Neural cell (in vitro differentiated cells): Measurements from ENCODE around the gene BANP. TPM values are rescaled to one million over a fixed set of nuclear protein-coding genes. Genes with fewer than 3 reads are reported as not detected.
A peak's percentile ranks its signal among the peaks of the same experiment; 100 is the strongest.
"Not testable (repeated sequence)": the region's sequence is repeated elsewhere in the genome, so short reads cannot be mapped to it uniquely, and the experiment has no call there.

ENCODE experiments used
- H2AFZ ChIP-seq: fragments of 200-600, 300-800 bp; sonication (generic), shearing (Covaris generic); 2 replicates; pipeline ENCODE4 v1.6.0; 2014; ENCODE audit warnings: low read depth, mild to moderate bottlenecking, antibody characterized with exemption, low read length, moderate library complexity
- H3F3A ChIP-seq: fragments of 200-600 bp; shearing (Covaris generic); 2 replicates; pipeline ENCODE4 v1.6.1; 2016; ENCODE audit warnings: mild to moderate bottlenecking, moderate library complexity, mixed read lengths, antibody characterized with exemption, low read length; ENCODE audit not compliant: insufficient read depth, poor library complexity, severe bottlenecking
- H3K27ac ChIP-seq: fragments of 200-600, 300-800 bp; sonication (generic), shearing (Covaris generic); 2 replicates; pipeline ENCODE4 v1.5.1; 2014; ENCODE audit warnings: mild to moderate bottlenecking, low read length, moderate library complexity
- H3K27me3 ChIP-seq: fragments of 300-800, 200-600 bp; sonication (generic), shearing (Covaris generic); 2 replicates; pipeline ENCODE4 v1.6.0; 2014; ENCODE audit warnings: mild to moderate bottlenecking, low read depth, low read length, moderate library complexity; ENCODE audit not compliant: insufficient read depth
- H3K36me3 ChIP-seq: fragments of 300-800, 200-600 bp; sonication (generic), shearing (Covaris generic); 2 replicates; pipeline ENCODE4 v1.5.1; 2014; ENCODE audit warnings: mild to moderate bottlenecking, antibody characterized with exemption, low read length, moderate library complexity; ENCODE audit not compliant: insufficient read depth
- H3K4me2 ChIP-seq: fragments of 300-800, 200-600 bp; sonication (generic), shearing (Covaris generic); 2 replicates; pipeline ENCODE4 v1.6.0; 2014; ENCODE audit warnings: mild to moderate bottlenecking, low read length
- H3K4me3 ChIP-seq: fragments of 300-800, 200-600 bp; sonication (generic), shearing (Covaris generic); 2 replicates; pipeline ENCODE4 v1.5.1; 2014; ENCODE audit warnings: mild to moderate bottlenecking, low read length, moderate library complexity
- H3K79me2 ChIP-seq: fragments of 200-600 bp; shearing (Covaris generic); replicated peaks from 2 replicates; pipeline ENCODE4 v1.6.0; 2014; ENCODE audit warnings: mild to moderate bottlenecking, low read length, moderate library complexity; ENCODE audit not compliant: insufficient read depth
- H3K9ac ChIP-seq: fragments of 300-800, 200-600 bp; sonication (generic), shearing (Covaris generic); 2 replicates; pipeline ENCODE4 v1.6.1; 2016; ENCODE audit warnings: mild to moderate bottlenecking, low read length, mixed read lengths
- H3K9me2 ChIP-seq: fragments of 200-600 bp; shearing (Covaris generic); 2 replicates; pipeline ENCODE4 v1.6.1; 2016; ENCODE audit warnings: mild to moderate bottlenecking, low read length, mixed read lengths; ENCODE audit not compliant: insufficient read depth
- H3K9me3 ChIP-seq: fragments of 200-600, 300-800 bp; sonication (generic), shearing (Covaris generic); 2 replicates; pipeline ENCODE4 v1.6.1; 2016; ENCODE audit warnings: mild to moderate bottlenecking, mixed run types, low read length, moderate library complexity, mixed read lengths
- H4K20me1 ChIP-seq: fragments of 200-600 bp; shearing (Covaris generic); 2 replicates; pipeline ENCODE4 v1.6.1; 2016; ENCODE audit warnings: mild to moderate bottlenecking, mixed run types; ENCODE audit not compliant: insufficient read depth
- EP300 ChIP-seq: fragments of 450-650 bp; conservative IDR thresholded peaks from 2 replicates; pipeline ENCODE4 v1.6.1; 2014; ENCODE audit warnings: antibody characterized with exemption, mild to moderate bottlenecking, moderate library complexity; ENCODE audit not compliant: poor library complexity, severe bottlenecking
- MXI1 ChIP-seq: fragments of 450-650 bp; conservative IDR thresholded peaks from 2 replicates; pipeline ENCODE4 v1.6.1; 2014; ENCODE audit warnings: antibody characterized with exemption, mild to moderate bottlenecking; ENCODE audit not compliant: poor library complexity, severe bottlenecking
- POLR2AphosphoS5 ChIP-seq: IDR thresholded peaks from 2 replicates; pipeline ENCODE4 v1.6.1; 2012
- RAD21 ChIP-seq: fragments of 450-650 bp; conservative IDR thresholded peaks from 2 replicates; pipeline ENCODE4 v1.6.1; 2014; ENCODE audit warnings: antibody characterized with exemption, mild to moderate bottlenecking, moderate library complexity
- SMC3 ChIP-seq: fragments of 450-650 bp; conservative IDR thresholded peaks from 2 replicates; pipeline ENCODE4 v1.6.1; 2014; ENCODE audit warnings: antibody characterized with exemption, mild to moderate bottlenecking, moderate library complexity; ENCODE audit not compliant: poor library complexity
- TAF1 ChIP-seq: IDR thresholded peaks from 2 replicates; pipeline ENCODE4 v1.6.1; 2012; ENCODE audit warnings: low read depth
- polyA minus RNA-seq: library from RNA; depleted of rRNA, polyadenylated mRNA; stranded (reverse); fragments of >200 nt; gene quantifications from 2 replicates; pipeline ENCODE4 v1.2.3, GENCODE V29; 2014
- polyA plus RNA-seq: library from polyadenylated mRNA; depleted of rRNA; stranded (reverse); fragments of >200 nt; gene quantifications from 2 replicates; pipeline ENCODE4 v1.2.3, GENCODE V29; 2014
- TF ChIP-seq, protein P1 (sequence below): IDR thresholded peaks from 2 replicates; pipeline ENCODE4 v1.6.1; 2012; ENCODE audit warnings: borderline replicate concordance
- TF ChIP-seq, protein P2 (sequence below): fragments of 450-650 bp; IDR thresholded peaks from 2 replicates; pipeline ENCODE4 v1.5.1; 2014; ENCODE audit warnings: antibody characterized with exemption, mild to moderate bottlenecking, moderate library complexity; ENCODE audit not compliant: poor library complexity, severe bottlenecking

BANP gene, protein sequence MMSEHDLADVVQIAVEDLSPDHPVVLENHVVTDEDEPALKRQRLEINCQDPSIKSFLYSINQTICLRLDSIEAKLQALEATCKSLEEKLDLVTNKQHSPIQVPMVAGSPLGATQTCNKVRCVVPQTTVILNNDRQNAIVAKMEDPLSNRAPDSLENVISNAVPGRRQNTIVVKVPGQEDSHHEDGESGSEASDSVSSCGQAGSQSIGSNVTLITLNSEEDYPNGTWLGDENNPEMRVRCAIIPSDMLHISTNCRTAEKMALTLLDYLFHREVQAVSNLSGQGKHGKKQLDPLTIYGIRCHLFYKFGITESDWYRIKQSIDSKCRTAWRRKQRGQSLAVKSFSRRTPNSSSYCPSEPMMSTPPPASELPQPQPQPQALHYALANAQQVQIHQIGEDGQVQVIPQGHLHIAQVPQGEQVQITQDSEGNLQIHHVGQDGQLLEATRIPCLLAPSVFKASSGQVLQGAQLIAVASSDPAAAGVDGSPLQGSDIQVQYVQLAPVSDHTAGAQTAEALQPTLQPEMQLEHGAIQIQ
- polyA plus RNA-seq = 13.8 and 20.6 TPM in 2 replicates
- polyA minus RNA-seq = 43.4 and 48.5 TPM in 2 replicates

DNA sequence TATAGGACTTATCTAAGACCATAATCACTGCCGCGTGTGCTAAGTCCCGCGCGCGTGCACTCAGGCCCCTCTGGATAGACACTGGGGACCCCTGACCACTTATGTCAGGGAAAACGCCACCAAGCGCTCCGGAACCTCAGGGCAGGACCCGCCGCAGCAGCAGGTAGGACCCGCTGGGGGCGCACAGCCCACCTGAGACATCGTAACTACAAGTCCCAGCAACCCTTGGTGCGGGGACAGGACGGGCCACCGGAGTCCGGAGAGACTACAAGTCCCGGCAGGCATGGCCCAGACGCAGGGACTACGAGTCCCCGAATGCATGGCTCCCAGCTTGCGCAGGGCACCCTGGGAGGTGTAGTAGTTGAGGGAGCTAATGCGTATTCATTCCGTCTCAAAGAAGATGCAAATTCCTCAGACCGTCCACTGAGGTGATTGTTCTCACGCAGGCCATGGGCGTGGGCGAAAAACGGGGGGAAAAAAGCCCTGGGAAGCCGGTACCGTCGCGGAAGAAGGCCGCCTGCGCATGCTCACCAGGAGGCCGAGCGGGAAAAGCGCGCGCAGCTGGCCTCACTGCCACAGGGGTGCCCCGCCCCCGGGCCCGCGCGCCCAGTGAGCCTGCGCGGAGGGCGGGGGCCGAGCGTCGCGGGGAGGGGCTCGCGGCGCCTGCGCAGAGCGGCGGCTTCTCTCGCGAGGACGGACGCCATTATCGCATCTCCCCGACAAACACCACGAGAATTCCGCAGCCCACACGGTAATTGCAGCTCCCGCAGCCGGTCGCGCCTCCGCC lies at the start of gene BANP:
TSS of gene BANP (plus strand) at position 670 of the 787 bp plus-strand sequence. CDS start 23,682 bp downstream, outside the sequence.
- no peaks in the 10 kb centered on the region for H4K20me1 ChIP-seq
- no peaks in the 10 kb centered on the region for H3K36me3 ChIP-seq
- peak within 1 kb of the TSS; percentile 97 for H3K9ac ChIP-seq
- H2AFZ ChIP-seq = peak within 1 kb of the TSS; percentile 80
- peak within 1 kb of the TSS; percentile 98 for H3K27ac ChIP-seq
- H3K79me2 ChIP-seq = peaks cover 23% of the 10 kb centered on the region
- H3F3A ChIP-seq = no peaks in the 10 kb centered on the region
- no peaks in the 10 kb centered on the region for H3K27me3 ChIP-seq
- peak within 1 kb of the TSS; percentile 95 for H3K4me2 ChIP-seq
- no peaks in the 10 kb centered on the region for H3K9me2 ChIP-seq
- no peaks in the 10 kb centered on the region for H3K9me3 ChIP-seq
- no peak for TF ChIP-seq TAF1
- TF ChIP-seq RAD21 = peak; percentile 41
- peak; percentile 57 for TF ChIP-seq EP300
- TF ChIP-seq, protein P1, sequence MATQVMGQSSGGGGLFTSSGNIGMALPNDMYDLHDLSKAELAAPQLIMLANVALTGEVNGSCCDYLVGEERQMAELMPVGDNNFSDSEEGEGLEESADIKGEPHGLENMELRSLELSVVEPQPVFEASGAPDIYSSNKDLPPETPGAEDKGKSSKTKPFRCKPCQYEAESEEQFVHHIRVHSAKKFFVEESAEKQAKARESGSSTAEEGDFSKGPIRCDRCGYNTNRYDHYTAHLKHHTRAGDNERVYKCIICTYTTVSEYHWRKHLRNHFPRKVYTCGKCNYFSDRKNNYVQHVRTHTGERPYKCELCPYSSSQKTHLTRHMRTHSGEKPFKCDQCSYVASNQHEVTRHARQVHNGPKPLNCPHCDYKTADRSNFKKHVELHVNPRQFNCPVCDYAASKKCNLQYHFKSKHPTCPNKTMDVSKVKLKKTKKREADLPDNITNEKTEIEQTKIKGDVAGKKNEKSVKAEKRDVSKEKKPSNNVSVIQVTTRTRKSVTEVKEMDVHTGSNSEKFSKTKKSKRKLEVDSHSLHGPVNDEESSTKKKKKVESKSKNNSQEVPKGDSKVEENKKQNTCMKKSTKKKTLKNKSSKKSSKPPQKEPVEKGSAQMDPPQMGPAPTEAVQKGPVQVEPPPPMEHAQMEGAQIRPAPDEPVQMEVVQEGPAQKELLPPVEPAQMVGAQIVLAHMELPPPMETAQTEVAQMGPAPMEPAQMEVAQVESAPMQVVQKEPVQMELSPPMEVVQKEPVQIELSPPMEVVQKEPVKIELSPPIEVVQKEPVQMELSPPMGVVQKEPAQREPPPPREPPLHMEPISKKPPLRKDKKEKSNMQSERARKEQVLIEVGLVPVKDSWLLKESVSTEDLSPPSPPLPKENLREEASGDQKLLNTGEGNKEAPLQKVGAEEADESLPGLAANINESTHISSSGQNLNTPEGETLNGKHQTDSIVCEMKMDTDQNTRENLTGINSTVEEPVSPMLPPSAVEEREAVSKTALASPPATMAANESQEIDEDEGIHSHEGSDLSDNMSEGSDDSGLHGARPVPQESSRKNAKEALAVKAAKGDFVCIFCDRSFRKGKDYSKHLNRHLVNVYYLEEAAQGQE = no peak
- TF ChIP-seq, protein P2, sequence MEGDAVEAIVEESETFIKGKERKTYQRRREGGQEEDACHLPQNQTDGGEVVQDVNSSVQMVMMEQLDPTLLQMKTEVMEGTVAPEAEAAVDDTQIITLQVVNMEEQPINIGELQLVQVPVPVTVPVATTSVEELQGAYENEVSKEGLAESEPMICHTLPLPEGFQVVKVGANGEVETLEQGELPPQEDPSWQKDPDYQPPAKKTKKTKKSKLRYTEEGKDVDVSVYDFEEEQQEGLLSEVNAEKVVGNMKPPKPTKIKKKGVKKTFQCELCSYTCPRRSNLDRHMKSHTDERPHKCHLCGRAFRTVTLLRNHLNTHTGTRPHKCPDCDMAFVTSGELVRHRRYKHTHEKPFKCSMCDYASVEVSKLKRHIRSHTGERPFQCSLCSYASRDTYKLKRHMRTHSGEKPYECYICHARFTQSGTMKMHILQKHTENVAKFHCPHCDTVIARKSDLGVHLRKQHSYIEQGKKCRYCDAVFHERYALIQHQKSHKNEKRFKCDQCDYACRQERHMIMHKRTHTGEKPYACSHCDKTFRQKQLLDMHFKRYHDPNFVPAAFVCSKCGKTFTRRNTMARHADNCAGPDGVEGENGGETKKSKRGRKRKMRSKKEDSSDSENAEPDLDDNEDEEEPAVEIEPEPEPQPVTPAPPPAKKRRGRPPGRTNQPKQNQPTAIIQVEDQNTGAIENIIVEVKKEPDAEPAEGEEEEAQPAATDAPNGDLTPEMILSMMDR = peak; percentile 89
- TF ChIP-seq SMC3 = peak; percentile 49
- peak; percentile 87 for TF ChIP-seq POLR2AphosphoS5
- peak; percentile 75 for TF ChIP-seq MXI1
- peak within 1 kb of the TSS; percentile 85 for H3K4me3 ChIP-seq

DNA sequence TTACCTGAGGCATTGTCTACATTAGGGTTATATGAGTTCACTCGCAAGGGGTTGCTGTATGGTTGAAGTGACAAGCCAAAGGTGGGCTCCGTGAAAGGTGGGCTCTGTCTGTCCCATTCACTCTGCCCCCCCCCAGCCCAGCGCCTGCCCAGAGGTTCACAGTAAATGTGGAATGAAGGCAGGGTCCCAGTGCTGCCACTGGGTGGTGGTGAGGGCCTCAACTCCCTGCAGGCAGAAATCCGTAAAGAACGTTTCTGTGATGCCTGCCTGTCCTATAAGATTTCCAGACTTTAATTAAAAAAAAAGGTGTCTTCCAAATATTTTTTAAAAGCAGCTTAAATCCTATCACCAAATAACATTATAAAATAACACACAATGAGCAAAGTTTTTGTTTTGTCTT lies 46.3 kb upstream of the BANP start:
- not testable (repeated sequence) for H3K79me2 ChIP-seq, H3K36me3 ChIP-seq, H3K9me2 ChIP-seq, H3K9ac ChIP-seq, H3F3A ChIP-seq, H3K4me3 ChIP-seq, H2AFZ ChIP-seq, H3K9me3 ChIP-seq, H3K27me3 ChIP-seq, H4K20me1 ChIP-seq, H3K27ac ChIP-seq, H3K4me2 ChIP-seq

DNA sequence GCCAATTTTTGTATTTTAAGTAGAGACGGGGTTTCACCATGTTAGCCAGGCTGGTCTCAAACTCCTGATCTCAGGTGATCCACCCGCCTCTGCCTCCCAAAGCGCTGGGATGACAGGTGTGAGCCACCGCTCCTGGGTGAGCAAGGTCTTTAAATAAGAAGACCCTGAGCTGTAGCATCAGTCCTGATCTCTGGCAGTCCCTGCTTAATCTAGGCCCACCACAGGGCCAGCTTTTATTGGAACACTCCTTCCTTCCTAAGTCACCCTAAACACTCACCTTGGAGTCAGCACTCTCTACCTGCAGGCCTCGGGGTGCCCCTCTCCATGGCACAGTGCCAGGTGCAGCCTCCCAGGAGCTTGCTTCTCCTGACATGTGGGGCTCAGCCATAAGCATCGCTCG lies 45.7 kb upstream of the BANP start:
- not testable (repeated sequence) for H3K9me2 ChIP-seq, H2AFZ ChIP-seq, H4K20me1 ChIP-seq, H3K27ac ChIP-seq, H3F3A ChIP-seq, H3K27me3 ChIP-seq, H3K9ac ChIP-seq, H3K36me3 ChIP-seq, H3K9me3 ChIP-seq, H3K4me3 ChIP-seq, H3K79me2 ChIP-seq, H3K4me2 ChIP-seq

DNA sequence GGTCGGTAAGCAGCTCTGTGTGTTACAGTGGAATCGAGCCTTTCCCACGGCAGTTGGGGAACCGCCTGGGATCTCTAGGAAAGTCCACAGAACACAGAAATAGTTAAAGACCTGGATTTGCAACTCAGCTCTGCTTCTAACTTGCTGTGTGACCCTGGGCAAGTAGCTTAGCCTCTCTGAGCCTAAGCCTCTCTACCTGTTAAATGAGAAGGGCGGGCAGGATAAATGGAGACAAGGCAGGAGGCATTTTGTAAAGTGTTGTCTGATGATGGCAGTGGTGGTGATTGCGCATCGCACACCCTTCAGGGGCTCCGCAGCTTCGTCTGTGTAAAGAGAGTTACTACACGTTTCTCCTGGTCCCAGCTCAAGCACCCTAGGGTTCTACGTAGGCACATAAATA lies 43.1 kb upstream of the BANP start:
- not testable (repeated sequence) for H3K9ac ChIP-seq, H3K4me3 ChIP-seq, H3K9me2 ChIP-seq, H2AFZ ChIP-seq, H3K27ac ChIP-seq, H3K27me3 ChIP-seq, H4K20me1 ChIP-seq, H3F3A ChIP-seq, H3K9me3 ChIP-seq, H3K79me2 ChIP-seq, H3K36me3 ChIP-seq, H3K4me2 ChIP-seq
